ENCODE data around the gene PCMTD2. TPM values are rescaled to one million over a fixed set of nuclear protein-coding genes. Genes with fewer than 3 reads are reported as not detected.
A peak's percentile ranks its signal among the peaks of the same experiment; 100 is the strongest.
"Not testable (repeated sequence)": the region's sequence is repeated elsewhere in the genome, so short reads cannot be mapped to it uniquely, and the experiment has no call there.

PCMTD2 gene
- total RNA-seq, 1 experiment from 2014 or later = 52.0 TPM

DNA sequence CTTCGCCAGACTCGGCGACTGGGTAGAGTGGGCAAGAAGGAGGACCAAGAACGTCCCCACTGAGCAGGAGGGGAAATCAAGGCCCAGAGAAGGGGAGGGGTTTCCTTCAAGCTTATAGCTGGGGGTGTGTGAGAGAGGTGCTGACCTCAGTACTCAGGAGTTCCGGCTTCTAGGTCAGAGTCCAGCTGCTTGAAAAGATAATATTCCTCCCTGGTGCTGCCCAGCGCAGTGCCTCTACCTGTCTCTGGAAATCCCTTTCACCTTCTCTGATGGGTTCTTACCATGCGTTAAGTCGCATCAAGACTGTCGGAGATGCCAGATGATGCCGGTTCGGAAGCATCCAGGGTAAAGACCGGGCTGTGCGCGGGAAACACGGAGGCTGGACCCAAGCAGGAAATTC, 61.8 kb downstream of the PCMTD2 start:
- no CpG with 5 or more reads among the region's 15 CpGs for WGBS (ENCODE audit: extremely low coverage, insufficient read length, low lambda C conversion rate)
- H3K4me1 Mint-ChIP-seq; H3K79me2 ChIP-seq (ENCODE audit: insufficient read depth, low read length); H3K18ac ChIP-seq (ENCODE audit: insufficient read length, low read depth, low read length); H3T11ph ChIP-seq (ENCODE audit: low read length); H3K23me2 ChIP-seq (ENCODE audit: insufficient read length, low read depth, low read length, poor library complexity, severe bottlenecking); H4K91ac ChIP-seq (ENCODE audit: insufficient read length, low read depth, low read length); H2BK12ac ChIP-seq (ENCODE audit: insufficient read length, low read depth, low read length); H3K4me1 ChIP-seq (ENCODE audit: insufficient read depth, low read length); H2BK15ac ChIP-seq (ENCODE audit: low read depth, low read length); H4K5ac ChIP-seq (ENCODE audit: insufficient read length, low read depth, low read length); H2BK20ac ChIP-seq (ENCODE audit: low read depth, low read length, poor library complexity, severe bottlenecking); H3K4me2 ChIP-seq (ENCODE audit: insufficient read depth, insufficient read length, low read length); DNase-seq; H3K9me3 ChIP-seq (ENCODE audit: control insufficient read depth, low read depth, low read length); H3K4ac ChIP-seq (ENCODE audit: low read depth, low read length); H2AK5ac ChIP-seq (ENCODE audit: insufficient read length, low read length); H2BK5ac ChIP-seq (ENCODE audit: insufficient read length, low read length); H3K27ac Mint-ChIP-seq; H2AFZ ChIP-seq (ENCODE audit: low read length); H3K14ac ChIP-seq (ENCODE audit: insufficient read depth, low read length); H4K8ac ChIP-seq (replicated peaks; ENCODE audit: insufficient read length, low read depth, low read length); H3K56ac ChIP-seq (ENCODE audit: insufficient read length, low read depth, low read length); H3K79me1 ChIP-seq (ENCODE audit: insufficient read depth, low read depth, low read length, poor library complexity, severe bottlenecking); H4K20me1 ChIP-seq (ENCODE audit: control insufficient read depth, insufficient read depth, insufficient read length); H3K27me3 ChIP-seq (ENCODE audit: insufficient read depth, low read length); H2BK120ac ChIP-seq (ENCODE audit: low read depth, low read length, poor library complexity, severe bottlenecking); H3K27ac ChIP-seq (ENCODE audit: insufficient read length, low read depth, low read length); H3K9me3 Mint-ChIP-seq; H3K23ac ChIP-seq (ENCODE audit: insufficient read length, low read depth, low read length); H3K9ac ChIP-seq (ENCODE audit: extremely low read depth, insufficient read length, low read length); H3K36me3 Mint-ChIP-seq (ENCODE audit: insufficient read depth in 1 of 3, low read depth in 3 of 3): not testable (repeated sequence)
- H3K27me3 Mint-ChIP-seq (ENCODE audit: low read depth) = peaks cover 49% of the 10 kb centered on the region
- H3K4me3 Mint-ChIP-seq = peak overlapping the region in 1 of 2 experiments; percentile 59; a peak in 2 of 5 replicates

DNA sequence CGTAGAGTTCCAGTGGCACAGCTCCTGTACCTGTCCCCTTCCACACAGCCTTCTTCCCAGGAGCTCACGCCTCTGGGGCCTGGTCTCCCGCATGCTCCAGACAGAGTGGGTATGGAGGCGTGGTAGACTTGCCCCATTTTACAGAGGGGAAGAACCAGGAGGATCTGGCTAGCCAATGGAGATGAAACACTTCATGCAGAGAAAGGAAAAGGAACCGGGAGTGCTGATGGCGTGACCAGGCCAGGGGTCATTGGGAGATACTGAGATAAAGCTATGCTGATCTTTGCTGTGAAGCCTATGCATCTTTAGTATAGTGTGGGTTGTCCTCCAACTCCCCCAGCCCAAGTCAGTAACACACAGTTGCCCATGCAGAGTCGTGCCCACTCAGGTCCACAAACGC, 62.5 kb downstream of the PCMTD2 start:
- not testable (repeated sequence) for H3K9me3 Mint-ChIP-seq; H3K4me1 ChIP-seq (ENCODE audit: insufficient read depth, low read length); H2BK15ac ChIP-seq (ENCODE audit: low read depth, low read length); H3K27me3 ChIP-seq (ENCODE audit: insufficient read depth, low read length); H4K20me1 ChIP-seq (ENCODE audit: control insufficient read depth, insufficient read depth, insufficient read length); H4K5ac ChIP-seq (ENCODE audit: insufficient read length, low read depth, low read length); H4K8ac ChIP-seq (replicated peaks; ENCODE audit: insufficient read length, low read depth, low read length); DNase-seq; H3K14ac ChIP-seq (ENCODE audit: insufficient read depth, low read length); H3K23me2 ChIP-seq (ENCODE audit: insufficient read length, low read depth, low read length, poor library complexity, severe bottlenecking); H3K56ac ChIP-seq (ENCODE audit: insufficient read length, low read depth, low read length); H3K9me3 ChIP-seq (ENCODE audit: control insufficient read depth, low read depth, low read length); H3K4me2 ChIP-seq (ENCODE audit: insufficient read depth, insufficient read length, low read length); H3K36me3 Mint-ChIP-seq (ENCODE audit: insufficient read depth in 1 of 3, low read depth in 3 of 3); H3K27ac Mint-ChIP-seq; H2BK120ac ChIP-seq (ENCODE audit: low read depth, low read length, poor library complexity, severe bottlenecking); H3T11ph ChIP-seq (ENCODE audit: low read length); H2BK5ac ChIP-seq (ENCODE audit: insufficient read length, low read length); H4K91ac ChIP-seq (ENCODE audit: insufficient read length, low read depth, low read length); H3K27ac ChIP-seq (ENCODE audit: insufficient read length, low read depth, low read length); H3K4ac ChIP-seq (ENCODE audit: low read depth, low read length); H3K18ac ChIP-seq (ENCODE audit: insufficient read length, low read depth, low read length); H2BK20ac ChIP-seq (ENCODE audit: low read depth, low read length, poor library complexity, severe bottlenecking); H3K4me1 Mint-ChIP-seq; H3K9ac ChIP-seq (ENCODE audit: extremely low read depth, insufficient read length, low read length); H3K79me1 ChIP-seq (ENCODE audit: insufficient read depth, low read depth, low read length, poor library complexity, severe bottlenecking); H3K23ac ChIP-seq (ENCODE audit: insufficient read length, low read depth, low read length); H2AFZ ChIP-seq (ENCODE audit: low read length); H2BK12ac ChIP-seq (ENCODE audit: insufficient read length, low read depth, low read length); H3K79me2 ChIP-seq (ENCODE audit: insufficient read depth, low read length); H2AK5ac ChIP-seq (ENCODE audit: insufficient read length, low read length)
- Mint-ChIP-seq H3K27me3 (ENCODE audit: low read depth) (peaks cover 56% of the 10 kb centered on the region), H3K4me3 (peak overlapping the region; percentile 21 to 59; a peak in 3 of 5 replicates)
- no CpG with 5 or more reads among the region's 8 CpGs for WGBS (ENCODE audit: extremely low coverage, insufficient read length, low lambda C conversion rate)
